CD14-positive monocyte (primary cell): ENCODE data around the gene PUSL1. TPM values are rescaled to one million over a fixed set of nuclear protein-coding genes. Genes with fewer than 3 reads are reported as not detected.

Experiments
- DNase-seq, 3 donors: peaks; one replicate each; pipeline ENCODE4 v3.0.0-alpha.2; 2011 to 2022
- H2AFZ ChIP-seq: 2 replicates; pipeline ENCODE4 v1.6.0; 2012; ENCODE audit warnings: mild to moderate bottlenecking, low read depth, low read length, inconsistent platforms; ENCODE audit not compliant: insufficient read depth, poor library complexity, severe bottlenecking
- H3K27ac ChIP-seq, 2 donors: 1 replicate in 1 of 2; 2 replicates in 1 of 2; pipeline ENCODE4 v1.5.1; 2012 to 2013; ENCODE audit warnings: low read length in 2 of 2, control low read depth in 1 of 2, inconsistent platforms in 1 of 2, low read depth in 1 of 2, mild to moderate bottlenecking in 1 of 2
- H3K27me3 ChIP-seq, 2 donors: one replicate each; pipeline versions ENCODE4 v1.6.0 to v1.6.1; 2011 to 2013; ENCODE audit warnings: low read length in 2 of 2; ENCODE audit not compliant: control insufficient read depth in 2 of 2, insufficient read depth in 2 of 2
- H3K36me3 ChIP-seq, 2 donors: replicated peaks in 1 of 2; 1 replicate in 1 of 2; 2 replicates in 1 of 2; pipeline versions ENCODE4 v1.5.1 to v1.6.1; 2012 to 2013; ENCODE audit warnings: low read length in 2 of 2, control low read depth in 1 of 2, inconsistent platforms in 1 of 2, mild to moderate bottlenecking in 1 of 2; ENCODE audit not compliant: insufficient read depth in 2 of 2, control insufficient read depth in 1 of 2
- H3K4me1 ChIP-seq, 2 donors: 1 replicate in 1 of 2; 2 replicates in 1 of 2; pipeline versions ENCODE4 v1.5.1 to v1.6.1; 2012 to 2013; ENCODE audit warnings: low read length in 2 of 2, control low read depth in 1 of 2, inconsistent platforms in 1 of 2, mild to moderate bottlenecking in 1 of 2, moderate library complexity in 1 of 2; ENCODE audit not compliant: insufficient read depth in 2 of 2, control insufficient read depth in 1 of 2
- H3K4me2 ChIP-seq: replicated peaks from 2 replicates; pipeline ENCODE3; 2012; ENCODE audit warnings: low read length, moderate library complexity, mild to moderate bottlenecking; ENCODE audit not compliant: poor library complexity, severe bottlenecking; ENCODE audit errors: extremely low read depth
- H3K4me3 ChIP-seq, 3 experiments: fragments of 200-600 bp in 1 of 3; sonication (generic) in 1 of 3; replicated peaks in 1 of 3; 1 replicate in 2 of 3; 2 replicates in 1 of 3; pipeline ENCODE4 v1.5.1; 2011 to 2013; ENCODE audit warnings: low read length in 3 of 3, mild to moderate bottlenecking in 3 of 3, control low read depth in 2 of 3, low read depth in 2 of 3, inconsistent platforms in 1 of 3, moderate library complexity in 1 of 3
- H3K79me2 ChIP-seq: 2 replicates; pipeline ENCODE4 v1.6.0; 2012; ENCODE audit warnings: mild to moderate bottlenecking, control low read depth, inconsistent platforms, low read length, moderate library complexity; ENCODE audit not compliant: insufficient read depth
- H3K9ac ChIP-seq: 2 replicates; pipeline ENCODE4 v1.6.0; 2017; ENCODE audit warnings: low read length, mild to moderate bottlenecking; ENCODE audit not compliant: insufficient read depth, poor library complexity, severe bottlenecking
- H3K9me3 ChIP-seq, 2 donors: replicated peaks in 1 of 2; 1 replicate in 1 of 2; 2 replicates in 1 of 2; pipeline versions ENCODE4 v1.5.1 to v1.6.1; 2012 to 2013; ENCODE audit warnings: low read length in 2 of 2, control low read depth in 1 of 2; ENCODE audit not compliant: control insufficient read depth in 1 of 2, insufficient read depth in 1 of 2
- H4K20me1 ChIP-seq: 2 replicates; pipeline ENCODE4 v1.6.0; 2012; ENCODE audit warnings: mild to moderate bottlenecking, low read length, control low read depth, moderate library complexity; ENCODE audit not compliant: insufficient read depth
- H3K27ac Mint-ChIP-seq, 7 donors: one replicate each; pipeline ENCODE4 v1.8.0; 2020; ENCODE audit warnings: mild to moderate bottlenecking in 7 of 7, mixed read lengths in 7 of 7, moderate library complexity in 6 of 7, inconsistent platforms in 2 of 7
- H3K27me3 Mint-ChIP-seq, 3 donors: one replicate each; pipeline ENCODE4 v1.8.0; 2021 to 2022; ENCODE audit warnings: low read depth in 3 of 3, mild to moderate bottlenecking in 3 of 3, mixed read lengths in 3 of 3, moderate library complexity in 3 of 3, inconsistent platforms in 1 of 3
- H3K36me3 Mint-ChIP-seq, 2 donors: one replicate each; pipeline ENCODE4 v1.8.0; 2020; ENCODE audit warnings: mixed read lengths in 2 of 2, inconsistent platforms in 1 of 2, mild to moderate bottlenecking in 1 of 2
- H3K4me1 Mint-ChIP-seq: one replicate; pipeline ENCODE4 v1.8.0; 2020; ENCODE audit warnings: mild to moderate bottlenecking, mixed read lengths
- H3K4me3 Mint-ChIP-seq, 2 donors: one replicate each; pipeline ENCODE4 v1.8.0; 2020; ENCODE audit warnings: mild to moderate bottlenecking in 2 of 2, mixed read lengths in 2 of 2, moderate library complexity in 1 of 2
- H3K9me3 Mint-ChIP-seq, 7 donors: one replicate each; pipeline ENCODE4 v1.8.0; 2020 to 2022; ENCODE audit warnings: mixed read lengths in 7 of 7, mild to moderate bottlenecking in 6 of 7, moderate library complexity in 6 of 7, inconsistent platforms in 2 of 7
- CTCF ChIP-seq: fragments of 200-600 bp; IDR thresholded peaks from one replicate; pipeline ENCODE4 v1.8.0; 2022; ENCODE audit warnings: antibody characterized with exemption, mild to moderate bottlenecking
- WGBS: methylation state at CpG from one replicate; pipeline ENCODE4 v1.1.5; 2013; ENCODE audit warnings: missing lambda C conversion rate; ENCODE audit not compliant: insufficient coverage; 5-methylcytosine and 5-hydroxymethylcytosine counted together
- intact Hi-C, 2 donors: fragments of 100-400 bp; cut with micrococcal nuclease; formaldehyde crosslinking; loops; one replicate each; pipeline versions ENCODE4 v1.15.0 to v1.15.1; 2023
- polyA plus RNA-seq, 3 donors: library from polyadenylated mRNA; depleted of rRNA in 1 of 3; unstranded in 2 of 3; stranded (reverse) in 1 of 3; fragments of 300-500 nt in 2 of 3; fragments of >200 nt in 1 of 3; fragmentation: Illumina TruSeq in 2 of 3; gene quantifications; 1 replicate in 2 of 3; 2 replicates in 1 of 3; pipeline ENCODE4 v1.2.3, GENCODE V29; 2012 to 2021

Gene PUSL1
- polyA plus RNA-seq, 3 donors, result 13.8 to 27.4 (median 14.8) TPM

- H3K4me3 Mint-ChIP-seq, result peak within 1 kb of the TSS; percentile 92 to 94
- WGBS, result under 1% methylated on average over 75 of the region's 105 CpGs
- Histone ChIP-seq H3K9me3 (no peaks in the 10 kb centered on the region), H3K27ac (peak within 1 kb of the TSS; percentile 47 to 88), H3K79me2 (peaks cover 48% of the 10 kb centered on the region), H3K9ac (peak within 1 kb of the TSS; percentile 96), H2AFZ (peak within 1 kb of the TSS; percentile 88), H3K36me3 (peaks cover 0 to 3% of the 10 kb centered on the region in 2 donors), H3K4me1 (peaks cover 29 to 30% of the 10 kb centered on the region in 2 donors), H3K27me3 (no peaks in the 10 kb centered on the region), H3K4me2 (peak within 1 kb of the TSS; percentile 79), H3K4me3 (peak within 1 kb of the TSS; percentile 81 to 90 (median 82)), H4K20me1 (peaks cover 42% of the 10 kb centered on the region)
- peaks cover 0 to 1% (median 1%) of the 10 kb centered on the region in 3 donors for H3K27me3 Mint-ChIP-seq
- peaks cover 16 to 24% of the 10 kb centered on the region in 2 donors for H3K36me3 Mint-ChIP-seq
- DNase-seq, result peak; percentile 84 to 89 (median 86)
- intact Hi-C loops, result no loop called here
- H3K9me3 Mint-ChIP-seq, result no peaks in the 10 kb centered on the region
- H3K4me1 Mint-ChIP-seq, result peaks cover 39% of the 10 kb centered on the region
- TF ChIP-seq CTCF, result no peak
- peak within 1 kb of the TSS; percentile 84 to 95 (median 93) for H3K27ac Mint-ChIP-seq
Observed at GRCh38 chr1:1273512-1274298, 34.7 kb upstream of the PUSL1 start, which contains the start of gene UBE2J2. TSS of gene UBE2J2 (minus strand) at chr1:1273854. CDS start at chr1:1267992, 5,862 bp downstream.

GRCh38 chr1:1274299-1274930 lies 34.0 kb upstream of the PUSL1 start:
- Histone ChIP-seq H3K4me2 (peak overlapping the region; percentile 79), H4K20me1 (peaks cover 35% of the 10 kb centered on the region), H3K9me3 (no peaks in the 10 kb centered on the region), H3K27me3 (no peaks in the 10 kb centered on the region), H2AFZ (peak overlapping the region; percentile 88), H3K4me1 (peaks cover 29 to 30% of the 10 kb centered on the region in 2 donors), H3K4me3 (peak overlapping the region; percentile 64 to 90 (median 82)), H3K27ac (peak overlapping the region in 1 of 2 donors; percentile 43), H3K36me3 (no peaks in the 10 kb centered on the region), H3K79me2 (peaks cover 42% of the 10 kb centered on the region), H3K9ac (peak overlapping the region; percentile 96)
- 39% methylated on average over 20 of the region's 31 CpGs for WGBS
- DNase-seq, result no peak
- peaks cover 0 to 3% (median 1%) of the 10 kb centered on the region in 3 donors for H3K27me3 Mint-ChIP-seq
- H3K4me3 Mint-ChIP-seq, result peak overlapping the region; percentile 69 to 76
- peak overlapping the region in 3 of 7 donors; percentile 6 to 46 (median 30) for H3K27ac Mint-ChIP-seq
- H3K36me3 Mint-ChIP-seq, result peaks cover 16 to 22% of the 10 kb centered on the region in 2 donors
- TF ChIP-seq CTCF, result no peak
- intact Hi-C loops, result no loop called here
- no peaks in the 10 kb centered on the region for H3K9me3 Mint-ChIP-seq
- H3K4me1 Mint-ChIP-seq, result peaks cover 39% of the 10 kb centered on the region
